T-cell (primary cell): ENCODE measurements around the gene TMEM156. TPM values are rescaled to one million over a fixed set of nuclear protein-coding genes. Genes with fewer than 3 reads are reported as not detected.

ENCODE experiments used
- ATAC-seq, 4 experiments: fragments of 200-7000 bp in 3 of 4; fragments of 150-1000 bp in 1 of 4; cut with Tn5 transposase; replicated peaks in 1 of 4; 1 replicate in 3 of 4; 2 replicates in 1 of 4; pipeline ENCODE4 v1.10.0; 2021; ENCODE audit warnings: moderate library complexity in 3 of 4, mild to moderate bottlenecking in 2 of 4, moderate number of reproducible peaks in 1 of 4
- CTCF ChIA-PET, 2 donors: fragments of 300-600 bp; sonication (Branson Sonifier 250); formaldehyde crosslinking; loops; one replicate each; lab custom pipeline; 2022; ENCODE audit warnings: antibody characterized with exemption in 2 of 2; lab: Charles Lee
- POLR2A ChIA-PET, 2 donors: fragments of 300-600 bp; sonication (Branson Sonifier 250); formaldehyde crosslinking; loops; one replicate each; lab custom pipeline; 2022; ENCODE audit warnings: antibody characterized with exemption in 2 of 2; lab: Charles Lee
- DNase-seq, 35 experiments: peaks; one replicate each; pipeline versions ENCODE4 v3.0.0 to v3.0.0-alpha.2; 2013 to 2023
- H3K27ac ChIP-seq: one replicate; pipeline ENCODE4 v1.5.1; 2013; ENCODE audit warnings: low read length
- H3K27me3 ChIP-seq, 2 experiments: replicated peaks in 1 of 2; 1 replicate in 1 of 2; 2 replicates in 1 of 2; pipeline versions ENCODE4 v1.6.1 to v1.7.0; 2013; ENCODE audit warnings: low read length in 1 of 2, mixed read lengths in 1 of 2; ENCODE audit not compliant: control insufficient read depth in 2 of 2, insufficient read depth in 2 of 2; ENCODE audit errors: extremely low read depth in 1 of 2
- H3K36me3 ChIP-seq, 2 donors: 1 replicate in 1 of 2; 2 replicates in 1 of 2; pipeline versions ENCODE4 v1.6.1 to v1.7.0; 2013; ENCODE audit warnings: low read length in 1 of 2; ENCODE audit not compliant: control insufficient read depth in 2 of 2, insufficient read depth in 1 of 2; ENCODE audit errors: extremely low read depth in 1 of 2
- H3K4me1 ChIP-seq, 2 experiments: 1 replicate in 1 of 2; 2 replicates in 1 of 2; pipeline versions ENCODE4 v1.6.1 to v1.7.0; 2013; ENCODE audit warnings: low read length in 2 of 2, mixed read lengths in 1 of 2; ENCODE audit not compliant: insufficient read depth in 2 of 2, control insufficient read depth in 1 of 2; ENCODE audit errors: extremely low read depth in 1 of 2
- H3K4me3 ChIP-seq, 2 donors: 1 replicate in 1 of 2; 2 replicates in 1 of 2; pipeline versions ENCODE4 v1.5.1 to v1.7.0; 2013; ENCODE audit warnings: mild to moderate bottlenecking in 2 of 2, low read length in 1 of 2, moderate library complexity in 1 of 2; ENCODE audit not compliant: control insufficient read depth in 1 of 2; ENCODE audit errors: extremely low read depth in 1 of 2
- H3K9me3 ChIP-seq: 2 replicates; pipeline ENCODE4 v1.7.0; 2013
- H3K27ac Mint-ChIP-seq, 2 donors: one replicate each; pipeline ENCODE4 v1.8.0; 2020 to 2021; ENCODE audit warnings: mild to moderate bottlenecking in 2 of 2, mixed read lengths in 2 of 2
- H3K27me3 Mint-ChIP-seq, 2 donors: one replicate each; pipeline ENCODE4 v1.8.0; 2021 to 2022; ENCODE audit warnings: mixed read lengths in 2 of 2
- H3K36me3 Mint-ChIP-seq: one replicate; pipeline ENCODE4 v1.8.0; 2021; ENCODE audit warnings: mixed read lengths
- H3K4me1 Mint-ChIP-seq, 3 donors: one replicate each; pipeline ENCODE4 v1.8.0; 2020 to 2022; ENCODE audit warnings: mixed read lengths in 3 of 3, mild to moderate bottlenecking in 1 of 3
- H3K4me3 Mint-ChIP-seq, 3 donors: one replicate each; pipeline ENCODE4 v1.8.0; 2020 to 2022; ENCODE audit warnings: mild to moderate bottlenecking in 3 of 3, mixed read lengths in 3 of 3, moderate library complexity in 3 of 3
- H3K9me3 Mint-ChIP-seq, 3 donors: one replicate each; pipeline ENCODE4 v1.8.0; 2020 to 2022; ENCODE audit warnings: mixed read lengths in 3 of 3
- WGBS: methylation state at CpG from one replicate; pipeline ENCODE4 v1.1.5; 2013; ENCODE audit warnings: missing lambda C conversion rate; ENCODE audit not compliant: insufficient coverage; 5-methylcytosine and 5-hydroxymethylcytosine counted together
- total RNA-seq, 35 experiments: library from RNA in 6 of 35; stranded (reverse) in 6 of 35; fragments of 120-200 nt in 1 of 35; gene quantifications; one replicate each; pipeline versions ENCODE4 v1.2.1 to v1.2.4 and lab custom pipeline; 2013 to 2026

The TMEM156 gene
- total RNA-seq (10 to 100 TPM in 3 of 5 donors, 1 to 10 TPM in 2; 7.5 to 23.1 (median 12.5) TPM), total RNA-seq (lab: John Stamatoyannopoulos, UW) (6.8 to 20.4 (median 12.6) reads per million in 29 experiments)
- total RNA-seq (2013), result 32.3 TPM

- no peaks in the 10 kb centered on the region for H3K27me3 Mint-ChIP-seq
Observed at GRCh38 chr4:39032218-39033085, at the start of gene TMEM156. Gene TMEM156, minus strand, starts transcription at chr4:39032409. Its CDS starts 96 bp downstream, at chr4:39032313.

GRCh38 chr4:39078829-39079228 is 46.6 kb upstream of the TMEM156 start:
- H3K4me1 Mint-ChIP-seq, result peaks cover 0 to 2% (median 0%) of the 10 kb centered on the region in 3 donors
- Histone ChIP-seq H3K4me3 (no peak overlapping the region), H3K9me3 (no peaks in the 10 kb centered on the region), H3K36me3 (peaks cover 0 to 14% of the 10 kb centered on the region in 2 donors), H3K27me3 (no peaks in the 10 kb centered on the region), H3K27ac (no peak overlapping the region), H3K4me1 (no peaks in the 10 kb centered on the region)
- POLR2A ChIA-PET, result interaction anchor here (0.5 to 0.6 kb wide), 2 partner anchors 265 to 796 kb away, joined by 4 to 5 read pairs; no protein-coding TSS in a partner anchor
- ATAC-seq, result no peak
- no peak overlapping the region for H3K27ac Mint-ChIP-seq
- CTCF ChIA-PET, result no interaction called here
- DNase-seq, result no peak
- no peaks in the 10 kb centered on the region for H3K27me3 Mint-ChIP-seq
- no CpG with 5 or more reads among the region's 2 CpGs for WGBS
- H3K36me3 Mint-ChIP-seq, result peaks cover 55% of the 10 kb centered on the region
- H3K4me3 Mint-ChIP-seq, result no peak overlapping the region
- H3K9me3 Mint-ChIP-seq, result no peaks in the 10 kb centered on the region

More at GRCh38 chr4:39032218-39033085, at the start of gene TMEM156:
- peaks cover 2% of the 10 kb centered on the region for H3K36me3 Mint-ChIP-seq
- peak within 1 kb of the TSS; percentile 62 for H3K27ac ChIP-seq
- peaks cover 42 to 47% (median 45%) of the 10 kb centered on the region in 3 donors for H3K4me1 Mint-ChIP-seq
- H3K4me3 ChIP-seq, result peak within 1 kb of the TSS; percentile 53 to 69
- WGBS, result 30% methylated on average over 2 of the region's 5 CpGs
- H3K4me1 ChIP-seq, result peaks cover 25 to 41% of the 10 kb centered on the region in 2 experiments
- DNase-seq (peak in 4 of 35 experiments; percentile 20 to 79 (median 27)), ATAC-seq (peak; percentile 87 to 94 (median 90))
- no peaks in the 10 kb centered on the region for H3K27me3 ChIP-seq
- peak within 1 kb of the TSS; percentile 84 to 86 for H3K27ac Mint-ChIP-seq
- POLR2A ChIA-PET, result interaction anchor here in 1 of 2 donors (0.7 to 1.6 kb wide), 2 partner anchors 12 to 129 kb away, joined by 7 to 10 read pairs; no protein-coding TSS in a partner anchor
- CTCF ChIA-PET, result interaction anchor here in 1 of 2 donors (0.6 to 4.5 kb wide), 2 partner anchors 12 to 946 kb away, joined by 4 to 28 read pairs; no protein-coding TSS in a partner anchor
- no peaks in the 10 kb centered on the region for H3K9me3 ChIP-seq
- no peaks in the 10 kb centered on the region for H3K9me3 Mint-ChIP-seq
- peak within 1 kb of the TSS; percentile 78 to 81 (median 79) for H3K4me3 Mint-ChIP-seq
- no peaks in the 10 kb centered on the region for H3K36me3 ChIP-seq

GRCh38 chr4:39068907-39069306 is 36.7 kb upstream of the TMEM156 start:
- no peak overlapping the region for H3K27ac Mint-ChIP-seq
- Histone ChIP-seq H3K4me3 (no peak overlapping the region), H3K4me1 (no peaks in the 10 kb centered on the region), H3K9me3 (no peaks in the 10 kb centered on the region), H3K27ac (no peak overlapping the region), H3K27me3 (no peaks in the 10 kb centered on the region), H3K36me3 (no peaks in the 10 kb centered on the region)
- H3K4me3 Mint-ChIP-seq, result no peak overlapping the region
- ATAC-seq (no peak), DNase-seq (no peak)
- ChIA-PET CTCF (no interaction called here), POLR2A (interaction anchor here in 1 of 2 donors (0.5 kb wide), 1 partner anchor 65 kb away, joined by 4 read pairs; no protein-coding TSS in a partner anchor)
- no peaks in the 10 kb centered on the region for H3K9me3 Mint-ChIP-seq
- no peaks in the 10 kb centered on the region for H3K27me3 Mint-ChIP-seq
- peaks cover 12% of the 10 kb centered on the region for H3K36me3 Mint-ChIP-seq
- peaks cover 4 to 17% (median 10%) of the 10 kb centered on the region in 3 donors for H3K4me1 Mint-ChIP-seq
- WGBS, result no CpG with 5 or more reads among the region's 3 CpGs

- no peak overlapping the region for H3K27ac Mint-ChIP-seq
- H3K36me3 Mint-ChIP-seq, result peaks cover 13% of the 10 kb centered on the region
- H3K4me3 Mint-ChIP-seq, result no peak overlapping the region
- ChIA-PET POLR2A (interaction anchor here in 1 of 2 donors (0.6 kb wide), 2 partner anchors 26 to 50 kb away, joined by 4 read pairs; no protein-coding TSS in a partner anchor), CTCF (no interaction called here)
- H3K9me3 Mint-ChIP-seq, result no peaks in the 10 kb centered on the region
- peaks cover 12 to 28% (median 17%) of the 10 kb centered on the region in 3 donors for H3K4me1 Mint-ChIP-seq
- no CpG with 5 or more reads among the region's 3 CpGs for WGBS
- no peak for DNase-seq
- no peaks in the 10 kb centered on the region for H3K9me3 ChIP-seq
- H3K4me3 ChIP-seq, result no peak overlapping the region
- ATAC-seq, result no peak
- H3K4me1 ChIP-seq, result no peaks in the 10 kb centered on the region
- H3K27me3 ChIP-seq, result no peaks in the 10 kb centered on the region
- H3K27ac ChIP-seq, result no peak overlapping the region
- H3K36me3 ChIP-seq, result no peaks in the 10 kb centered on the region
- no peaks in the 10 kb centered on the region for H3K27me3 Mint-ChIP-seq
Observed at GRCh38 chr4:39067451-39067850, 35.2 kb upstream of the TMEM156 start.

- no peaks in the 10 kb centered on the region for H3K27me3 Mint-ChIP-seq
- POLR2A ChIA-PET, result interaction anchor here in 1 of 2 donors (0.6 to 1.0 kb wide), 3 partner anchors 26 to 50 kb away, joined by 3 to 4 read pairs (median 4); no protein-coding TSS in a partner anchor
Observed at GRCh38 chr4:39067031-39067430, 34.8 kb upstream of the TMEM156 start.

GRCh38 chr4:39066371-39066770 is 34.2 kb upstream of the TMEM156 start:
- H3K4me3 Mint-ChIP-seq, result no peak overlapping the region

More at GRCh38 chr4:39067031-39067430, 34.8 kb upstream of the TMEM156 start:
- Mint-ChIP-seq H3K36me3 (peaks cover 14% of the 10 kb centered on the region), H3K27ac (no peak overlapping the region), H3K4me3 (no peak overlapping the region), H3K4me1 (peaks cover 17 to 32% (median 20%) of the 10 kb centered on the region in 3 donors), H3K9me3 (no peaks in the 10 kb centered on the region)
- no CpG with 5 or more reads among the region's 2 CpGs for WGBS
- CTCF ChIA-PET, result no interaction called here
- Histone ChIP-seq H3K9me3 (no peaks in the 10 kb centered on the region), H3K27ac (no peak overlapping the region), H3K27me3 (no peaks in the 10 kb centered on the region), H3K4me3 (no peak overlapping the region), H3K4me1 (no peaks in the 10 kb centered on the region), H3K36me3 (no peaks in the 10 kb centered on the region)
- DNase-seq (no peak), ATAC-seq (no peak)

More at GRCh38 chr4:39066371-39066770, 34.2 kb upstream of the TMEM156 start:
- no peak overlapping the region for H3K4me3 ChIP-seq
- no peak overlapping the region for H3K27ac ChIP-seq
- peaks cover 14% of the 10 kb centered on the region for H3K36me3 Mint-ChIP-seq
- no peaks in the 10 kb centered on the region for H3K9me3 Mint-ChIP-seq
- no peaks in the 10 kb centered on the region for H3K4me1 ChIP-seq
- H3K4me1 Mint-ChIP-seq, result peaks cover 23 to 39% (median 27%) of the 10 kb centered on the region in 3 donors
- DNase-seq (no peak), ATAC-seq (no peak)
- H3K27ac Mint-ChIP-seq, result no peak overlapping the region
- H3K9me3 ChIP-seq, result no peaks in the 10 kb centered on the region
- WGBS, result no CpG with 5 or more reads among the region's 2 CpGs
- no peaks in the 10 kb centered on the region for H3K27me3 ChIP-seq
- CTCF ChIA-PET, result no interaction called here
- H3K36me3 ChIP-seq, result no peaks in the 10 kb centered on the region
- POLR2A ChIA-PET, result interaction anchor here in 1 of 2 donors (1.0 kb wide), 1 partner anchor 40 kb away, joined by 3 read pairs; no protein-coding TSS in a partner anchor
- no peaks in the 10 kb centered on the region for H3K27me3 Mint-ChIP-seq
